GM21737 (cell line): ENCODE results near the gene TRAP1.
A peak's percentile ranks its signal among the peaks of the same experiment; 100 is the strongest.
"Not testable (repeated sequence)": the region's sequence is repeated elsewhere in the genome, so short reads cannot be mapped to it uniquely, and the experiment has no call there.

Experiments used
- ATAC-seq: cut with Tn5 transposase; IDR thresholded peaks from one replicate; pipeline ENCODE4 v1.9.1; 2021; ENCODE audit warnings: mild to moderate bottlenecking, moderate library complexity; ENCODE audit not compliant: unreplicated experiment

TRAP1 gene

DNA sequence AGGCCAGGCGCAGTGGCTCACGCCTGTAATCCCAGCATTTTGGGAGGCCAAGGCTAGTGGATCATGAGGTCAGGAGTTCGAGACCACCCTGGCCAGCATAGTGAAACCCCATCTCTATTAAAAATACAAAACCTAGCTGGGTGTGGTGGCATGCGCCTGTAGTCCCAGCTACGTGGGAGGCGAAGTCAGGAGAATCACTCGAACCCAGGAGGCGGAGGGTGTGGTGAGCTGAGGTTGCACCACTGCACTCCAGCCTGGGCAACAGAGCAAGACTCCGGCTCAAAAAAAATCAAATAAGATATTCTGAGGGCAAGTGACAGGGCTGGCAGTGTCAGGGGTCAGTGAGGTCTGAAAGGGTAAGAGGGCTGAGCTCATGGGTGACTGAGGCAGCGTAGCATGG lies 2.9 kb downstream of the TRAP1 start:
- not testable (repeated sequence) for ATAC-seq

DNA sequence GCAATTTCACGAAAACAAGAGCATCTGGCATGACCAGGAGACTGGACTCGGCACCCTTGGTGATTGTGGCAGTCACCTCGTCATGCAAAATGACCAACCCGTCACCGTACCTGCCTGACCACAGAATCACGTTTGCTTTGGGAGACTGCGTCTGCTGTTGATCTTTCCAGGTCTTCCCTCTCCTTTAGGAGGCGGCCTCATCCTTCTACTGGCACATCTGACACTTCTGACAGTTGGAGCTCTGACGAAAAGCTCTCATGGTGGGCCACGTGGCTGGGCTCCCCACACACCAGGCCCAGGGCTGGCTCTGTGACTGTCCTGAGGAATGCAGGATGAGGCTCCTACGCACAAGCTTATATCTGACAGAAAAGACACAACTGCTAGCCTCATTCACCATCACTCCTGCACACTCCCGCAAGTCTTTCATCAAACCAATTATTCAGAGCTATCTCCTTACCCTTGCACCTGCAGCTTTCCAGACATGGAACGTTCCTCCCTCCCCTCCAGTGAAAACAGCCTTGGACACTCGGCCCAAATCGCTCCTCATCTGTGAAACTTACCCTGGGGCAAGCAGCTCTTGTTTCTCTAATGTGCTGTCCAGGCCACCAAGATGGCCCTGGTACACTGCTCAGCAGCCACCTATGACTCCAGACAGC lies 3.6 kb downstream of the TRAP1 start:
- no peak for ATAC-seq

DNA sequence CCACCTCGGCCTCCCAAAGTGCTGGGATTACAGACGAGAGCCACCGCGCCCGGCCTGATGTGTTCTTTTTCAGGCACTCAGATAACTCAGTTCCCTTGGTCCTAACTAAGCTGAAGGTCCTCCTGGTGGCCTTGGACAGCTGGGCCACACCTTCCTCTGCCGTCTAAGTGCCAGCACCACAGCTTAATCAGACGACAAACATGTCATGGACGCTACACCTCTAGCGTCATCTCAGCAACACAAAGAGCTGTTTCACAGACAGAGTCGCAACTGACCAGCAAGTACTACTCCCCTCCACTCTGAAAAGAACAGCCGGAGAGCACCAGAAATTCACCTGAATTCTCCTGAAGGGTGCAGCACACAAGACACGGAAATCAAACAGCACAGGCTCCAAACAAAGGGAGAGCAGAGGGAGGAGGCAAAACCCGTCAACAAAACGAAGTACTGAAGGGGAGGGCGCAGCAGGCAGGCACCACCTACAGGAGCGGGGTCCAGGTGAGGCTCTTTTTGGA lies 4.4 kb downstream of the TRAP1 start:
- ATAC-seq = no peak

DNA sequence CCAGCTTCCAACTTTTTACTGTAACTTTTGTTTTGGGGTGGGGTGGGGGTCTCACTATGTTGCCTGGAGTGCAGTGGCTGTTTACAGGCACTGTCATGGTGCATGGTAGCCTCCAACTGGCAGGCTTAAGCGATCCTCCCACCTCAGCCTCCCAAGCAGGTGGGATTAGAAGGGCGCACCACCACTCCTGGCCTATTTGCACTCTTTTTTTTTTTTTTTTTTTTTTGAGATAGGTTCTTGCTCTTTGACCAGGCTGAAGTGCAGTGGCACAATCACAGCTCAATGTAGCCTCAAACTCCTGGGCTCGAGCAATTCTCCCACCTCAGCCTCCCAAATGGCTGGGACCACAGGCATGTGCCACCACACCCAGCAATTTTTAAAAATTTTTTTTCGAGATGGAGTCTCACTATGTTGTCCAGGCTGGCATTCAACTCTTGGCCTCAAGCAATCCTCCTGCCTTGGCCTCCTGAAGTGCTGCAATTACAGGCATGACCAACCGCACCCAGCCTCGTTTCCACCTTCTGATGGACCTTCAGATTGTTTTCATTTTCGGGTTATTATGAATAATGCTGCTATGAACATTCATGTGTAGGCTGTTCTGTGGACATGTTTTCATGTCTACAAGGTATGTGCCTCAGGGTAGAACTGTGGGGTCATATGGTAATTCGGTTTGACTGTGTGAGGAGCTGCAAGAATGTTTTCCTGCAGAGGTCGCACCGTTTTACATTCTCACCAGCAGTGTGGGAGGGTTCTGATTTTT lies 10.9 kb downstream of the TRAP1 start:
- no peak for ATAC-seq

DNA sequence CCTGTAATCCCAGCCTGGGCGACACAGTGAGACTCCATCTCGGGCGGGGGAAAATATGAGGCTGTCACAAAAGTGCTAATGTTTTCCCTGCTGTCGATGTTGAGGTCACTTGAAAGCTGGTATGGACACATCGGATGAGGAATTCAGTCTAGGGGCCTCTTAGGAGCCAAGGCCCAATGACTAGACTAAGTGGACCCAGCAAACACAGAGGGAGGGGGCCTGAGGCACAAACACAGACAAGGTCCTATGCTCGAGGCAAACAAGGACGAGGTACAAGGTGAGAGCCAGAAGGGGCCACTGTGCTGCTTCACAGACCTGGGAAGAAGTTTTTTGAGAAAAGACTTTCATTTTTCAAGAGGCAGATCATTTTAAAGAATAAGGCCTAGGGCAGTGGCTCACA lies 15.2 kb downstream of the TRAP1 start:
- ATAC-seq = no peak

DNA sequence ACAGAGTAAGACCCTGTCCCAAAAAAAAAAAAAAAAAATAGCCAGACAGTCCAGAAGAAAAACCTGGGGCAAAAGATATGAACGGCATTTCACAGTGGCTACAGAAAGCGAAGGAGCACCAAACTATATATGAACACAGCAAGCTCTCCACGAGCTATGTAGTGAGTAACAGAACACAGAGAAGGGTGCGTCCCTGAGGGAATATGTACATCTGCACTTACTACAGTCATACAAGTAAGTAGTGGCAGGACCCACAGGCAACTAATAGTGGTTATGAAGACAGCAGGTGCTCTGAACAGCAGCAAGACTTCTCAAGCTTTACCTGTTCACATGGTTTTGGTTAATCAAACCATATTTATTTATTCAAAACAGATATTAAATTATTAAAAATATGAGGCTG lies 15.8 kb downstream of the TRAP1 start:
- no peak for ATAC-seq

DNA sequence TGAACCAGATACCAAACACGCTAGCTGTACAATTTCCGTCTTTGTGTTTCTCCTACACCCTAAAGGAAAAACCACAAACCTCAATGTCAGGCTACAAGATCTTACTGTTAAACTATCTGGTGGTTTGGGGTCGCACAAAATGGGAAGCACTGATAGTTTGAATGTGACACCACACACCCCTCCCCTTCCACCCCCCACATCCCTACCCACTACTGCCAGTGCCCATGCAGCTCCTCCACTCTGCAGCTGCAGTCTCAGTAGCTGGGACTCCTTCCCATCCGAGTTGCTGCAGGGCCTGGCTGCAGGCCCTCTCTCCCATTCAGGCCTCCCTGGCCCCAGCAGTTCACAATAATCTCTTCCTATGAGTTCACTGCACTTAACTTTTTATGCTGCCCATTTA lies 18.4 kb downstream of the TRAP1 start:
- no peak for ATAC-seq

DNA sequence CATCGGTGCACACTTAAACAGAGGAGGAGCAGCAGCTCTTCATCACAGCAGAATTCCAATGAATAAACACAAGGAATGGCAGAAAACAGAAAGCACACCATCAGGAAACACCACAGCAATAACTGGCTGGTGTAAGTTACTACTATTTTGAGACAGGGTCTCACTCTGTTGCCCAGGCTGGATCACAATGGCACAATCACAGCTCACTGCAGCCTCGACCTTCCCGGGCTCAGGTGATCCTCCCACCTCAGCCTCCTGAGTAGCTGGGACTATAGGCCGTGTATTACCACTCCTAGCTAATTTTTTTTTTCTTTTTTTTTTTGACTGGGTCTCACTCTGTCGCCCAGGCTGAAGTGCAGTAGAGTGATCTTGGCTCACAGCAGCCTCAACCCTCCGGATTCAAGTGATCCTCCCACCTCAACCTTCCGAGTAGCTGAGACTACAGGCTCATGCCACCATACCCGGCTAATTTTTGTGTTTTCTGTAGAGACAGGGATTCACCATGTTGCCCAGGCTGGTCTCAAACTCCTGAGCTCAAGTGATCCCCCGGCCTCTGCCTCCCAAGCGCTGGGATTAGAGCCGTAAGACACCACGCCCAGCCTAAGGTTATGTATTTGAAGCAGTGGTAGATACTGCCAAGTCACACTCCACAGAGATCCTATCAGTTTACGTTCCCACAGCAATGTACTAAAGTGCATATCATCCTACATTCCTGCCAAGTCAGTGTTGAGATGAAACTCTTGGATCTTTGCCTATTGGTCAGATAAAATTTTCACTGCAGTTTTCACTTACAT lies 20.7 kb downstream of the TRAP1 start:
- ATAC-seq = no peak

DNA sequence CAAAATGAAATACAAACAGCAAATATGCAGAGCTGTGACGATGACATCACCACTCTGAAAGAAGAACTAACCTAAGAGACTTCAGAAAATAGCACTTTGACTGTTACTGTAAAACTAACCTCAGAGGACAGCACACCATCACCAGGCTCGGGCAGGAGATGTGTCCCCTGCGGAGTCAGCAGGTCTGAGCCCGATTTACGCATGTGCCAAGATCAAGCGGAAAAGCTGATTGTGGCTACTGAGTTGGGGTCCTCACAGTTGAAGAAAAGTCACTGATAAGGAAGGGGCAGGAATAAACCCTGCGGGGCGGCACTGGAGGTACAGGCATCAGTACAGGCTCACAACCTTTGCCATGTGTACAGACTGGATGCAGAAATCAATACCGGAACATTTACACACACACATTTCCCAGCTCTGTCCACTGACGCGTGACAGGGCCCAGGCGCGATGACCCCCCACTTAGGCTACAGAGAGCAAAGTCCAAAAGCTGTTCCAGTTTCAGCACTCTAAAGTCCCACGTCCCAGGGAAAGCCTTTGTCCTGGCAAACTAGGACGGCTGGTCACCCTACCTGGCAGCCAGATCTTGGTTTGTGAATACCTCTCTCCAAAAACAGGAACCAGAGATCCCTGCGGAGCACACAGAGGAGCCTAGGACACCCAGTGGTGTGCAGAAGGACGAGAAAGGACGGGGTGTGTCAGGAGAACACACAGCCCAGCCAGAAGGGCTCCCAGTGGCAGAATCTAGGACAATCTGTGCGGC lies 21.5 kb downstream of the TRAP1 start:
- no peak for ATAC-seq

DNA sequence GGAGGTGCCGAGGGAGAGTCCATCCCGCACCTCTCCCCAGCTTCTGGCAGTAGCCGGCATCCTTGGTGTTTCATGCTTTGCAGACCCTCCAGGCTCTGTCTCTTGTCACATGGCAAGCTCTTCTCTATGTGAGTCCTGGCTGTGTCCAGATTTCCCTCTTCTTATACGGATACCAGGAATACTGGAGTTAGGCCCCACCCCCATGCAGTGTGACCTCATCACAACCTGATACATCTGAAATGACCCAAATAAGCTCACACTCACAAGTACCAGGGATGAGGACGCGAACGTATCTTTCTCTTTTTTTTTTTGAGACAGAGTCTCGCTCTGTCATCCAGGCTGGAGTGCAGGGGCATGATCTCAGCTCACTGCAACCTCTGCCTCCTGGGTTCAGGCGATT lies 23.3 kb downstream of the TRAP1 start:
- ATAC-seq = no peak

DNA sequence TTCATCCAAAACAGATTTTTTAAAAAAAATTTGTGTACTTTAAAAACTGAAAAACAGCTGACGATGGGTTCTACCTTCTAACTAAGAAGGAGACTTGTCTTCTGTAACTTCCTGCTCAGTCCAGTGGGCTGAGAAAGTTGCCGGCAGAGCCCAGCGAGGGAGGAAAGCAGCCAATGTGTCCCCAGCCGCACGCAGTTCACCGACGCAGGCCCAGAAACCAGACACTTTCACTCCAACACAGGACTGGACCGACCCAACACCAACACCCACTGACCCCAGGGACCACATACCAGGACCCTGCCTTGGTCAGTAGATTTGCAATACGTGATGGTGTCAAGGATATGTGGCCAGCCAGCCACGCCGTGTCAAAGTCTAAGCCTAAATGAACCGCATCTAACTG lies 25.6 kb downstream of the TRAP1 start:
- ATAC-seq = no peak

DNA sequence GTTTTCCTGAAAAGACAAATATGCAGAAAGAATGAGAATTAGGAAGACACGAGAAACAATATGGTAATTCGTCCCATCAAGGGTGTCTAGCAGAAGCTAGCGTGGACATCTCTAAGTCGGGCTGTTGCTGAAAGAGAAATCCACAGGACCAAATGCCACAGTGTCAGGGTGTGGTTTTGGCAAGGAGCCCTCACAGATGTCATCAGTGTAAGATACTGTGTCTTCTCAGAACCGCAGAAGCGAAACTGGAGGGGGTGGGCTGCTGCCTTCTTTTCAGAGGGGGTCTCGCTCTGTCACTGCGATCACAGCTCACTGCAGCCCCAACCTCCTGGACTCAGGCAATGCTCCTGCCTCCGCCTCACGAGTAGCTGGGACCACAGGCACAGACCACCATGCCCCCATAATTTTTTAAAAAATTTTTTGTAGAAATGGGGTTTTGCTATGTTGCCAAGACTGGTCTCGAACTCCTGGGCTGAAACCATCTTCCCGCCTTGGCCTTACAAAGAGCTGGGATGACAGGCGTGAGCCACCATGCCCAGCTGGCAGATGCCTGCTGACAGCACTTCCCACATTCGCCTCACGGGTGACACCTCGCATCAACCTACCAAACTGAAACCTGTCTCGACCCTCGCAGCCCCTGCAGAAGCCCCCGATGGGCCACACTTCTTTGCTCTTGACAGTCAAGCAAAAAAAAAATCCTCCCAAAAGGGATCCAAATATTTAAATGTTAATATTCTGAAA lies 26.2 kb downstream of the TRAP1 start:
- ATAC-seq = no peak

DNA sequence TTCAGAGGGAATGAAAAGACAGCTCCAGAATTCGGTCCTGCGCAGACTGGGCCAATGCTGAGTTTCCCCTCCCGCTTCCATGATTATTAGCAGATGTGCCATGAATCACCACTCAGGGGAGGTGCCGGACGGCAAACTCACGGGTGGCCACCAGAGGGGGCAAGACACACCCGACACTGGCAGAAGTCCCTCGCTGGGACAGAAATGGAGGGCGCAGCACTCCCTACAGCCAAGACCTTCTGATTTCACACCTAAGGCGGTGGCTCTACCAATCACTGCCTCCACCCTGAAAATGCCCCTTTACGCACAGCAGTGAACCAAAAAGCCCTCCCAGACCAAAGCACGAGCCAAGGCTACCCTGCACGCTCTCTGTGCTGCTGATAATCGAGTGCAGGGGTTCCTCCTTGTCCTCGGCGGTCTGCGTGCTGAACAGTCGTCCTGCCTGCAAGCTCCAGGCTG lies 26.8 kb downstream of the TRAP1 start:
- peak; percentile 73 for ATAC-seq

DNA sequence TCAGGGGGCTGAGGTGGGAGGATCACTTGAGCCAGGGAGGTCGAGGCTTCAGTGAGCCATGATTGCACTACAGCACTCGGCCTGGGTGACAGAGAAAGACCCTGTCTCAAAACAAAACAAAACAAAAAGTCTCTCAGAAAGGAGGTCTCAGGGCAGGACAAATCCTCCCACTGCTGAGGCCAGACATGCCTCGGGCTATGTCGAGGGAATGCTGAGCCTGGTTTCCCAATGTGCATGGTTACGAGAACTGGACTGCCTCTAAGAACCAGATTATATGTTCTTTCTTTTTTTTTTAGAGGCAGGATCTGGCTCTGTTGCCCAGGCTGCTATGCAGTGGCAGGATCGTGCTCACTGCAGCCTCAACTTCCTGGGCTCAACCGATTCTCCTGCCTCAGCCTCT lies 27.6 kb downstream of the TRAP1 start:
- no peak for ATAC-seq

DNA sequence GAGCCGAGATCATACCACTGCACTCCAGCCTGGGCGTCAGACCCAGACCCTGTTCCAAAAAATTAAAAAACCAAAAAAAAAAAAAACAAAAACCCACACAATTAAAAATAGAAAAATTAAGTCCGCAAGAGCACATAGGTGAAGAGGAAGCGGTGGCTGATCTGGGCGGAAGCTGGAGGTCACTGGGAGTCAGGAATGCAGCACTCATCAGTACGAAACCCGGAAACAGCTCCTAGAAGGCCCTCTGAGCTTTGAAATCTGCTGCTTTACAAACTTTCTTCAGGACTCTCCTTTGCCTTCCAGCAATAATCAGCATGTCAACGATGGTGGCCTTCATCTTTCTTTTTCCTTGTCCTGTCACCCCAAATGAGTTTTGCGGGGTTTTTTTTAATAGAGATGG lies 29.5 kb downstream of the TRAP1 start:
- ATAC-seq = no peak

DNA sequence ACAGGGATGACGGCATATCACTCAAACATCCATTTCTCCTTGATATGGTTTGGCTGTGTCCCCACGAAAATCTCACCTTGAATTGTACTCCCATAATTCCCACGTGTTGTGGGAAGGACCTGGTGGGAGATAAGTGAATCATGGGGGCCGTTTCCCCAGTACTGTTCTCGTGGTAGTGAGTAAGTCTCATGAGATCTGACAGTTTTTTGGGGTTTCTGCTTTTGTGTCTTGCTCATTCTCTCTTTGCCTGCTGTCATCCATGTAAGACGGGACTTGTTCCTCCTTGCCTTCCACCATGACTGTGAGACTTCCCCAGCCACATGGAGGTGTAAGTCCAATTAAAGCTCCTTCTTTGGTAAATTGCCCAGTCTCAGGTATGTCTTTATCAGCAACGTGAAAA lies 30.3 kb downstream of the TRAP1 start:
- no peak for ATAC-seq

DNA sequence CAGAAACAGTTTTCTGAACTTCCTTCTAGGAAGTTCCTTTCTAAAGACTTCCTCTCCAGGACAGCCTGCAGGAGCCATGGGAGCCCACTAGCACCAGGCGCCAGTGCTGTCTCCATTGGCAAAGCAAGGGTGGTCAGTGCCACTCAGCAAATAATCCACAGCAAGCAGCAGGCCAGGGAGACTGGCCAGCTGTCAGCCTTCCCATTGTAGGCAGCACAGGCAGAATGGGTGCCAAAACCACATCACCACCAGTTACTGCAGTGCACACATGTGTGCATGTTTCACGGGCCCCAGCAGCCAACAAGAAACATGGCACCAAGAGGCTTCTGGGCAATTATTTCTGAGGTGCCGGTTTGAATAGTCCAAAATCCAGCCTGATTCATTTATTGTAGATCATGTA lies 36.1 kb downstream of the TRAP1 start:
- no peak for ATAC-seq

DNA sequence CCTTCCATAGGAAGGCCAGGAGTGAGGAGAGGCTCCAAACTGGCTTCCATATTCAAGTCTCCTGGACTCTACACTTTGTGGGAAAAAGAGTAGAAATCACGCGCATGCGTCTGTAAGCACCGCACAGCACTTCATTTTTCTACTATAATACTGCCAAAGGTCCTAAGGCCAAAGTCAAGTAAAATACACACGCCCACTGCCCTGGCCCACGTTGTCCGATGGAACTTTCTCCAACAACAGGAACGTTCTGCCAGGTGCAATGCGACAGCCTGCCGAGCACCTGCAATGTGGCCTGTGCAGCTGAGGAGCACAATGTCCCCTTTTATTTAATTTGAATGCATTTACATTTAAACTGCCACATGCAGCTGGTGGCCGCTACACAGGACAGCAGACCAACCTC lies 39.3 kb downstream of the TRAP1 start:
- ATAC-seq = no peak

DNA sequence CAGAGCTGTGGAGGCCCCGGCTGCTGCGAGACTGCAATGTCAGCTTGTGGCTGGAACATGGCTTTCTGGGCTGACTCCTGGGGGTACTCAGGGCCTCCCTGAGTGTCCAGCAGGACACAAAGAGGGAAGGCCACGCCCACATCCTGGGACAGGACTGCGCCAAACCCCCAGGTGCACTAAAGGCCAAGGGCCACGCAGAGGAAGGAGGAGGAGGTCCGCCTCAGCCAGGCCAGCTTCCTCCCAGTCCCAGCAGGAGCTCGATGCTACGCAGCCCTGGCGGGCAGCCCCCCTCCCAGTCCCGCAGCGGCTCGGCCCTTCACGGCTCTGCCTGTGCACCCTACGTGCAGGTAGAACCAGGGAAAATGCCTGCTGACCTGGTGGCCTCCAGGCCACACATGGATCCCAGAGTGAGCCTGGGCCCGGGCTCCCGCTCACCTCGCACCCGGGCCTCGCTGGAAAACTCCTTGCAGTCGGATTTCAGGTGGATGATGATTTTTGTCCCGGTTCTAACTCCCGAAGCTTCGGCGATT lies 41.7 kb downstream of the TRAP1 start:
- no peak for ATAC-seq
